HepG2 (cell line): ENCODE measurements around the gene ACER2. TPM values are rescaled to one million over a fixed set of nuclear protein-coding genes. Genes with fewer than 3 reads are reported as not detected.

Experiments
- AGO1 ChIP-seq: fragments of 200-400 bp; formaldehyde crosslinking; IDR thresholded peaks from 2 replicates; pipeline ENCODE4 v1.6.1; 2017; ENCODE audit warnings: mild to moderate bottlenecking, low read depth, low read length, moderate library complexity; ENCODE audit not compliant: poor library complexity, severe bottlenecking
- ERF ChIP-seq: IDR thresholded peaks from 2 replicates; pipeline ENCODE4 v1.6.1; 2018; ENCODE audit warnings: missing biosample characterization, missing genetic modification reagents
- FOXC1 ChIP-seq: sonication (generic); formaldehyde crosslinking; IDR thresholded peaks from 2 replicates; pipeline ENCODE4 v1.8.0; 2022; ENCODE audit warnings: mild to moderate bottlenecking, missing genetic modification reagents, borderline replicate concordance
- HOXA9 ChIP-seq: sonication (generic); formaldehyde crosslinking; IDR thresholded peaks from 2 replicates; pipeline ENCODE4 v1.8.1; 2022; ENCODE audit warnings: missing genetic modification reagents, mild to moderate bottlenecking, moderate library complexity, borderline replicate concordance
- IRF2 ChIP-seq: IDR thresholded peaks from 2 replicates; pipeline ENCODE4 v1.6.1; 2018; ENCODE audit warnings: missing genetic modification reagents, missing compliant biosample characterization
- JDP2 ChIP-seq: sonication (generic); formaldehyde crosslinking; IDR thresholded peaks from 2 replicates; pipeline ENCODE4 v1.8.1; 2022; ENCODE audit warnings: missing genetic modification reagents, borderline replicate concordance
- KDM4B ChIP-seq: sonication (generic); formaldehyde crosslinking; IDR thresholded peaks from 2 replicates; pipeline ENCODE4 v1.4.0; 2020; ENCODE audit warnings: missing genetic modification reagents
- MED13 ChIP-seq: sonication (generic); formaldehyde crosslinking; IDR thresholded peaks from 2 replicates; pipeline ENCODE4 v1.5.0; 2020; ENCODE audit warnings: missing genetic modification reagents
- MXD4 ChIP-seq: IDR thresholded peaks from 2 replicates; pipeline ENCODE4 v1.6.1; 2016; ENCODE audit warnings: mild to moderate bottlenecking, missing biosample characterization, missing genetic modification reagents
- MZF1 ChIP-seq: sonication (generic); formaldehyde crosslinking; IDR thresholded peaks from 2 replicates; pipeline ENCODE4 v1.8.1; 2023; ENCODE audit warnings: mild to moderate bottlenecking, missing genetic modification reagents, borderline replicate concordance
- PHB2 ChIP-seq: fragments of 450-650 bp; IDR thresholded peaks from 2 replicates; pipeline ENCODE4 v1.6.1; 2018; ENCODE audit not compliant: partially characterized antibody
- PPARG ChIP-seq: conservative IDR thresholded peaks from 2 replicates; pipeline ENCODE4 v1.6.1; 2016; ENCODE audit warnings: missing biosample characterization, missing genetic modification reagents
- SIX4 ChIP-seq: sonication (generic); formaldehyde crosslinking; IDR thresholded peaks from 2 replicates; pipeline ENCODE4 v1.4.0; 2020; ENCODE audit warnings: missing genetic modification reagents
- SOX6 ChIP-seq, 2 experiments: fragments of 450-650 bp in 1 of 2; sonication (generic) in 1 of 2; formaldehyde crosslinking in 1 of 2; IDR thresholded peaks; 2 replicates each; pipeline versions ENCODE4 v1.4.0 to v1.6.1; 2017 to 2020; ENCODE audit warnings: antibody characterized with exemption in 1 of 2, mild to moderate bottlenecking in 1 of 2, missing genetic modification reagents in 1 of 2
- SRF ChIP-seq: IDR thresholded peaks from 2 replicates; pipeline ENCODE4 v1.6.1; 2011; ENCODE audit warnings: mild to moderate bottlenecking, low read depth, low read length, moderate library complexity
- THAP8 ChIP-seq: sonication (generic); formaldehyde crosslinking; IDR thresholded peaks from 2 replicates; pipeline ENCODE4 v1.5.1; 2020; ENCODE audit warnings: missing genetic modification reagents, mild to moderate bottlenecking, borderline replicate concordance
- ZBTB21 ChIP-seq: sonication (generic); formaldehyde crosslinking; IDR thresholded peaks from 2 replicates; pipeline ENCODE4 v1.4.0; 2020; ENCODE audit warnings: missing genetic modification reagents
- ZNF3 ChIP-seq: IDR thresholded peaks from 2 replicates; pipeline ENCODE4 v1.7.0; 2017; ENCODE audit warnings: inconsistent platforms
- ZNF317 ChIP-seq: sonication (generic); formaldehyde crosslinking; IDR thresholded peaks from 2 replicates; pipeline ENCODE4 v1.5.0; 2020; ENCODE audit warnings: mild to moderate bottlenecking, missing genetic modification reagents
- ZNF343 ChIP-seq: sonication (generic); formaldehyde crosslinking; IDR thresholded peaks from 2 replicates; pipeline ENCODE4 v1.4.0; 2020; ENCODE audit warnings: mild to moderate bottlenecking, missing genetic modification reagents
- ZNF354B ChIP-seq: sonication (generic); formaldehyde crosslinking; IDR thresholded peaks from 2 replicates; pipeline ENCODE4 v1.8.0; 2022; ENCODE audit warnings: mild to moderate bottlenecking, missing genetic modification reagents
- ZNF432 ChIP-seq: sonication (generic); formaldehyde crosslinking; IDR thresholded peaks from 2 replicates; pipeline ENCODE4 v1.5.0; 2020; ENCODE audit warnings: missing genetic modification reagents, mild to moderate bottlenecking, borderline replicate concordance
- ZNF75D ChIP-seq: sonication (generic); formaldehyde crosslinking; IDR thresholded peaks from 2 replicates; pipeline ENCODE4 v1.8.1; 2023; ENCODE audit warnings: missing genetic modification reagents, mild to moderate bottlenecking, borderline replicate concordance
- polyA plus RNA-seq, 8 experiments: library from polyadenylated mRNA; depleted of rRNA in 3 of 8; stranded (reverse) in 7 of 8; unstranded in 1 of 8; fragments of >200 nt; fragmentation: Illumina TruSeq in 4 of 8; extraction: Trizol in 4 of 8; gene quantifications; 2 replicates each; pipeline versions ENCODE4 v1.2.1 to v1.2.3, GENCODE V29; 2011 to 2016; ENCODE audit warnings: low read depth in 4 of 8, missing spikeins in 1 of 8, mixed read lengths in 1 of 8; ENCODE audit not compliant: insufficient read depth in 1 of 8
- total RNA-seq, 5 experiments: library from RNA; depleted of rRNA; stranded (reverse); fragments of >200 nt; fragmentation: Illumina TruSeq; extraction: Trizol; gene quantifications; 2 replicates each; pipeline ENCODE4 v1.2.3, GENCODE V29; 2016; ENCODE audit warnings: low read depth in 1 of 5
- TF ChIP-seq, protein P1 (sequence below): IDR thresholded peaks from 2 replicates; pipeline ENCODE4 v1.6.1; 2016
- TF ChIP-seq, protein P2 (sequence below): sonication (generic); formaldehyde crosslinking; IDR thresholded peaks from 2 replicates; pipeline ENCODE4 v1.5.0; 2020; ENCODE audit warnings: missing genetic modification reagents
- TF ChIP-seq, protein P3 (sequence below): sonication (generic); formaldehyde crosslinking; IDR thresholded peaks from 2 replicates; pipeline ENCODE4 v1.4.0; 2020; ENCODE audit warnings: missing genetic modification reagents, mild to moderate bottlenecking, borderline replicate concordance
- TF ChIP-seq, protein P4 (sequence below): sonication (generic); formaldehyde crosslinking; IDR thresholded peaks from 2 replicates; pipeline ENCODE4 v1.4.0; 2020; ENCODE audit warnings: missing genetic modification reagents

Gene ACER2
- total and polyA plus RNA-seq, 2 of the 13 experiments (the other 11 are each of a cell fraction or from before 2014, with no cell fraction given), result 1.9 to 3.4 TPM

GRCh38 chr9:19408693-19409400 lies at the start of gene ACER2 (continued):
- no peak for TF ChIP-seq HOXA9 (CRISPR knock-in tag)
- TF ChIP-seq, protein P1, sequence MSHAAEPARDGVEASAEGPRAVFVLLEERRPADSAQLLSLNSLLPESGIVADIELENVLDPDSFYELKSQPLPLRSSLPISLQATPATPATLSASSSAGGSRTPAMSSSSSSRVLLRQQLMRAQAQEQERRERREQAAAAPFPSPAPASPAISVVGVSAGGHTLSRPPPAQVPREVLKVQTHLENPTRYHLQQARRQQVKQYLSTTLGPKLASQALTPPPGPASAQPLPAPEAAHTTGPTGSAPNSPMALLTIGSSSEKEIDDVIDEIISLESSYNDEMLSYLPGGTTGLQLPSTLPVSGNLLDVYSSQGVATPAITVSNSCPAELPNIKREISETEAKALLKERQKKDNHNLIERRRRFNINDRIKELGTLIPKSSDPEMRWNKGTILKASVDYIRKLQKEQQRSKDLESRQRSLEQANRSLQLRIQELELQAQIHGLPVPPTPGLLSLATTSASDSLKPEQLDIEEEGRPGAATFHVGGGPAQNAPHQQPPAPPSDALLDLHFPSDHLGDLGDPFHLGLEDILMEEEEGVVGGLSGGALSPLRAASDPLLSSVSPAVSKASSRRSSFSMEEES (CRISPR knock-in tag), result no peak
- no peak for TF ChIP-seq AGO1
- no peak for TF ChIP-seq MZF1 (CRISPR knock-in tag)
- TF ChIP-seq ZNF75D, result no peak
- no peak for TF ChIP-seq MXD4 (CRISPR knock-in tag)
- TF ChIP-seq ZNF3 (CRISPR knock-in tag), result no peak
- no peak for TF ChIP-seq SRF
- TF ChIP-seq, protein P2, sequence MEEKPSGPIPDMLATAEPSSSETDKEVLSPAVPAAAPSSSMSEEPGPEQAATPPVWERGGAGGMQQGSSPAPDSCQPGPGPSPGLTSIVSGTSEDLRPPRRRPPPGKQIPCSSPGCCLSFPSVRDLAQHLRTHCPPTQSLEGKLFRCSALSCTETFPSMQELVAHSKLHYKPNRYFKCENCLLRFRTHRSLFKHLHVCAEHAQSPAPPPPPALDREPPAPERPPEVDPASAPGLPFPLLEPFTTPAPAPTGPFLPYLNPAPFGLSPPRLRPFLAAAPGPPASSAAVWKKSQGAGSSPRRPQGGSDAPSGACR, result peak; percentile 70; the same call in 1 of the 2 replicates
- TF ChIP-seq, protein P3, sequence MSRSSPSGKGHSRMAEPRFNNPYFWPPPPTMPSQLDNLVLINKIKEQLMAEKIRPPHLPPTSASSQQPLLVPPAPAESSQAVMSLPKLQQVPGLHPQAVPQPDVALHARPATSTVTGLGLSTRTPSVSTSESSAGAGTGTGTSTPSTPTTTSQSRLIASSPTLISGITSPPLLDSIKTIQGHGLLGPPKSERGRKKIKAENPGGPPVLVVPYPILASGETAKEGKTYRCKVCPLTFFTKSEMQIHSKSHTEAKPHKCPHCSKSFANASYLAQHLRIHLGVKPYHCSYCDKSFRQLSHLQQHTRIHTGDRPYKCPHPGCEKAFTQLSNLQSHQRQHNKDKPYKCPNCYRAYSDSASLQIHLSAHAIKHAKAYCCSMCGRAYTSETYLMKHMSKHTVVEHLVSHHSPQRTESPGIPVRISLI (CRISPR knock-in tag), result no peak
- TF ChIP-seq ZNF317 (CRISPR knock-in tag), result no peak
- TF ChIP-seq SOX6 (IDR thresholded peaks at IDR 0.05), result no peak
- peak; percentile 60 for TF ChIP-seq SOX6 (CRISPR knock-in tag; IDR thresholded peaks at IDR 0.05)
- TF ChIP-seq KDM4B, result no peak; the same call in 1 of the 2 replicates
- TF ChIP-seq MED13 (CRISPR knock-in tag), result peak; percentile 46; the same call in 1 of the 2 replicates
- TF ChIP-seq SIX4 (CRISPR knock-in tag), result no peak
- peak; percentile 59; the same call in 1 of the 2 replicates for TF ChIP-seq ERF (CRISPR knock-in tag)
- TF ChIP-seq PPARG, result 0 out of 2 replicates have a peak, but pooled peaks have one; percentile 13
- TF ChIP-seq JDP2, result no peak
- no peak; the same call in 1 of the 2 replicates for TF ChIP-seq FOXC1
- TF ChIP-seq ZNF354B (CRISPR knock-in tag), result no peak
- TF ChIP-seq, protein P4, sequence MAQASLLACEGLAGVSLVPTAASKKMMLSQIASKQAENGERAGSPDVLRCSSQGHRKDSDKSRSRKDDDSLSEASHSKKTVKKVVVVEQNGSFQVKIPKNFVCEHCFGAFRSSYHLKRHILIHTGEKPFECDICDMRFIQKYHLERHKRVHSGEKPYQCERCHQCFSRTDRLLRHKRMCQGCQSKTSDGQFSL (CRISPR knock-in tag), result no peak; the same call in 1 of the 2 replicates
- TF ChIP-seq ZNF343 (CRISPR knock-in tag), result peak; percentile 22; the same call in 1 of the 2 replicates
- TF ChIP-seq ZNF432 (CRISPR knock-in tag), result no peak
- TF ChIP-seq THAP8 (CRISPR knock-in tag), result no peak
- TF ChIP-seq PHB2, result no peak
- TF ChIP-seq IRF2 (CRISPR knock-in tag), result peak; percentile 72; the same call in 1 of the 2 replicates
- TF ChIP-seq ZBTB21 (CRISPR knock-in tag), result no peak
